ACHN (cell line): ENCODE measurements around the gene MAP3K3.
A peak's percentile ranks its signal among the peaks of the same experiment; 100 is the strongest.

Experiments used
- DNase-seq: peaks from one replicate; pipeline ENCODE4 v3.0.0-alpha.2; 2015
- in situ Hi-C: cut with HindIII; loops from 2 replicates; pipeline ENCODE4 v1.10.0; 2017; ENCODE audit warnings: low sequenced_read_pairs, low pct_ligation_motif_present, low pct_unique_long_range_greater_than_20kb

MAP3K3 gene

DNA sequence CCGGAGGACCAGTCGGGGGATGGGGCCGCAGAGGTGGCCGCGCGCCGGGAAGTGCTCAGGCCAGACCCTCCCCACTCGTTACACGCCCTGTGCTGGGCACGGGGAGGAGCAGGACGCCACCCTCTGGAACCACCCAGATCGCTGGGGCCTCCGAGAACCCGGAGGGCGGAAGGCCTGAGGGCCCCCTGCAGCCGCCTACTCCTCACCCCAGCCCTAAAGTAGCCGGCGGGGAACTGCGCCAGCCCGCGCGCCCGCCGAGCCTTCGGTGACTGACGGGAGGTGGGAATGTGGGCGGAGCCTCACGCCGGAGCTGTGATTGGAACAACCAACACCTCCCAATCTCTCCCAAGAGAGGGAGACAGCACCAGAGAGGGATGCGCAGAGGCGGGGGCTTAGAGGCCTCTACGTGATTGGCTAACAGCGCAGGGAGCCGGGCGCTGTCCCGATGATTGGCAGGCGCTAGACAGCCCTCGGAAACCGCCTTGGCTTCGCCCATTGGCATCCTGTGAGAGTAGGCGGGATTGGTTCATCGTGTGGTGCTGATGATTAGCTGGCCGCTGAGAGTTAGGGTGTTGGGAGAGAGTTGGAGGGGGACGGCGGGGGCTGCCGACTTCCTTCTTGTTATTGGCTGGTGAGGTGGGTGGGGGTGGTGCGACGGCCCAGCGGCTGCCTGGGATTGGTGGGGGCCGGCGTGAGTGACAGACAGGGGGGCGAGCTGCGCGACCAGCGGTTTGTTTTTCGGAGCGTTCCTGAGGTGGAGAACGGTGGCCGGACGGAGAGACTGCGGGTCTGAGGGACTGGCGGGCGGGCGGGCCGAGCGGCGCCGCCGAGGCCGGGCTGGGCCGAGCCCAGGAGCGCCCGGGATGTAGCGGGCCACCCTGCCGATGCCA is at the start of gene MAP3K3:
TSS of gene MAP3K3 (plus strand) at position 734 of the 890 bp plus-strand sequence. CDS start 343 bp downstream, outside the sequence.
- in situ Hi-C loops = no loop called here
- peak; percentile 100 for DNase-seq

DNA sequence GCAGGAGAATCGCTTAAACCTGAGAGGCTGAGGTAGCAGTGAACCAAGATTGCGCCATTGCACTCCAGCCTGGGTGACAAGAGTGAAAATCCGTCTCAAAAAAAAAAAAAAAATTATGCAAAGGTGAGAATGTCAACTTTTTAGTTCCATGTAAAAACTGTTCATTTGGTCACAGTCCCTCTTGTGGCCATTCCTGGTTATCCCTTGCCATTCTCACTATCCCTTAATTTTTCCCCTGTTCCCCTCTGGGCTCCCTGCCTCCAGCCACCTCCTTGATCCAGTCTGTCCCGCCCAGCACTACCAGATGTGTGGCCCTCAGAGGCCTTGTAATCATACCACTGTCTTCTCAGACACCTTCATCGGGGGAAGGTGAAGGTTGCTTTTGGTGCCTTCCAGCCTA is 48.6 kb upstream of the MAP3K3 start:
- in situ Hi-C loops = no loop called here
- DNase-seq = peak; percentile 15

GRCh38 chr17:63578027-63578768 is 44.0 kb upstream of the MAP3K3 start:
- in situ Hi-C loops = no loop called here

GRCh38 chr17:63578769-63579111 is 43.5 kb upstream of the MAP3K3 start:
- in situ Hi-C loops = no loop called here
- DNase-seq = no peak

More at GRCh38 chr17:63578027-63578768, 44.0 kb upstream of the MAP3K3 start:
- DNase-seq = no peak

GRCh38 chr17:63579633-63580032 is 42.6 kb upstream of the MAP3K3 start:
- no peak for DNase-seq
- in situ Hi-C loops = no loop called here

DNA sequence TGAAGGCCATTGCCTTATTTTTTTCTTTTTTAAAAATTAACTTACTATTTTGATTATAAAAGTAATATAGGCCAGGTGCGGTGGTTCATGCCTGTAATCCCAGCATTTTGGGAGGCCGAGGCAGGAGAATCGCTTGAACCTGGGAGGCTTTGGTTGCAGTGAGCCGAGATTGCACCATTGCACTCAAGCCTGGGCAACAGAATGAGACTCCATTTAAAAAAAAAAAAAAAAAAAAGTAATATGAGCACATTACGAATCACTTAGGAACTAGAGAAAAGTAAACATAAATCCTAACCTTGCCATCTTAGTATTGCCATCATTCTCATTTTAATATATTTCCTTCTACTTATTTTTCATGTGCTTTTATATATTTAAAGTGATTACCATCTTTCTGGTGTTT is 34.4 kb upstream of the MAP3K3 start:
- DNase-seq = no peak
- in situ Hi-C loops = no loop called here

- in situ Hi-C loops = no loop called here
- DNase-seq = no peak
These were observed 33.4 kb upstream of the MAP3K3 start for GRCh38 chr17:63588797-63589196.

- in situ Hi-C loops = no loop called here
- no peak for DNase-seq
These were observed 32.6 kb upstream of the MAP3K3 start for GRCh38 chr17:63589646-63590045.

DNA sequence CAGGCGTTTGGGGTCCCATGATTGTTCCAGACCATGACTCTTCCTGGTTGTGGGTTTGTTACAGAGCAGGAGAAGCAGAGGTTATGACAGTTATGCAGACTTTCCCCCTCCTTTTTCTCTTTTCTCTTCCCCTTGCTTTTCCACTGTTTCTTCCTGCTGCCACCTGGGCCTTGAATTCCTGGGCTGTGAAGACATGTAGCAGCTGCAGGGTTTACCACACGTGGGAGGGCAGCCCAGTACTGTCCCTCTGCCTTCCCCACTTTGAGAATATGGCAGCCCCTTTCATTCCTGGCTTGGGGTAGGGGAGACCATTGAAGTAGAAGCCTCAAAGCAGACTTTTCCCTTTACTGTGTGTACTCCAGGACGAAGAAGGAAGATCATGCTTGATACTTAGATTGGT is 29.4 kb upstream of the MAP3K3 start:
- in situ Hi-C loops = no loop called here
- DNase-seq = no peak

DNA sequence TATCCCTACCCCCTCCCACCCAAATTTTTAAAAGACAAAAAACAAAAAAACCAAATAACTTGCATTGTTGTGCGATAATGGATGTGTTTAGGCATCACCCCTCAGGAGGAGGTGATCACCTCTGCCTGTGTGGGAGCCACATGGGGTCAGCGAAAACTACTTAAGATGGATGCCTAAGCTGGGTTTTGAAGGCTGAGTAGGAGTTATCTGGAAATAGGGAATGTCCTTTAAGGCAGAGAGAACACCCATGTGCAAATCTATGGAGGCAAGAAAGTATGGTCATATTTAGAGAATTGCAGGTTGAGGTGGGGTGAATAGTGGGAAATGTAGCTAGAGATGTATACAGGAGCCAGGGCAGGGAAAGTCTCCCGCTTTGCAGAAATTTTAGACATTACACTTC is 27.1 kb upstream of the MAP3K3 start:
- in situ Hi-C loops = no loop called here
- no peak for DNase-seq

DNA sequence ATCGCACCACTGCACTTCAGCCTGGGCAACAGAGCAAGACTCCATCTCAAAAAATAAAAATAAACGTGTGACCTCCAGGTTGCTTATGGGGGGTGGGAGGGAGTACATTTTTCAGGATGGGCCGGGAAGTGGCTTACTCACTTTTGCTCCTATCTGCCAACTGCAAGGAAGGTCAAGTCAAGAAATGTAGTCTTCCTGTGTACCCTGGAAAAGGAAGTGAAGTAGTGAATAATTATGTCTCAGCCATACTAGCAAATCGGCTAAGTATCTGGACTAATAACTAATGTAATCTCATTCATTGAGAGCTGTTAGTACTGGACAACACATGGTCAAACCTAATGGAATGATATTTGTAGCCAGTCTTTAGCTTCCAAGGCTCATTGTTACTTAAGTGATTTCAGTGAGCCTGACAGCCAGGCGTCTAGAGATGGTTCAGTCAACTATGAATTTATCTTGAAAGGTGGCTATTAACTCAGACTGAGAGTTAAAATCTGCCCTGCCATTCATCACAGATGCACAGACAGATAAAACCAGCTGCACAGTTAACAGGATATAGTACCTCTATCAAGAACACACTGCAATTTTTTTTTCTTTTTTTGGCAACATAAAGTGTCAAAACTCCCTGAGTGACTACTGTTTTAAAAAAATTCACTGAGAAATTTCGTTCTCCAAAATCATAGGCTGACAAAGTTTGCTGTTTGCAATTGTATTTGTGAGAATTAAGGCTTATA is 25.2 kb upstream of the MAP3K3 start:
- in situ Hi-C loops = no loop called here
- no peak for DNase-seq

GRCh38 chr17:63598281-63598680 is 23.9 kb upstream of the MAP3K3 start:
- in situ Hi-C loops = no loop called here
- no peak for DNase-seq

- in situ Hi-C loops = no loop called here
- DNase-seq = peak; percentile 86
These were observed 21.4 kb upstream of the MAP3K3 start, which contains the start of gene TACO1 for GRCh38 chr17:63600569-63601438. Gene TACO1, plus strand, starts transcription at chr17:63600895. Its CDS starts 189 bp downstream, at chr17:63601084.

DNA sequence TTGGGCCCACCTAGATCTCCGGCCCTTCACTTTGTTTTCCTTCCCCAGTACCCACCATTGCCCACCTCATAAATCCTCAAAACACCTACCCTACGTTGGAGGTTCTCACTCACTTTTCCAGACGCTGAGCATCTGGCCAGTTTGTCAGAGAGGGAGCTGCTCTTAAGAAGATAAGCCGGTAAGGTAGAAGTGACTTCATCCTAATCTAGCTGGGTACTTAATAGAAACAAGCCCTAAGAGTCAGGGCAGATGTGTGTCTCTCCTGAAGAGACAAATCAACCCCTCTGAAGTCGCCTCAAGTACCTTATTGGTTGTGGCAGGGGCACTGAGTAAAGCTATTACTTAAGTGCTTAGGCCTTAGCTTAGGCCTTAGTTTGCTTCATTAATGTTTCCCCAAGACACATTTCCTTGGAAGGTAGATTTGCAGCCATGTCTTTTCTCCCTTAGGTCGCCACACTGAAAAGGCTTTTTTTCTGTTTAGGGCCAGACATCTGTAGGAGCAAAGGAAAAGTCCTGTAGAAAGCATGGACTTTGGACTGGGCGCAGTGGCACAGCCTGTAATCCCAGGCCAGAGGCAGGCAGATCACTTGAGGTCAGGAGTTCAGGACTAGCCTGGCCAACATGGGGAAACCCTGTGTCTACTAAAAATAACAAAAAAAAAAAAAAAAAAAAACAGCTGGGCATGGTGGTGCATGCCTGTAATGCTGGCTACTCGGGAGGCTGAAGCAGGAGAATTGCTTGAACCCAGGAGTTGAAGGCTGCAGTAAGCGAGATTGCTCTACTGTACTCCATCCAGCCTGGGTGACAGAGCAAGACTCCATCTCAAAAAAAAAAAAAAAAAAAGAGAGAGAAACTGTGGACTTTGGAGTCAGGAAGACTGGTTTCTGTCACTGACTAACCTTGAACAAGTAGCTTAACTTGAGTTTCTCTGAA is 20.5 kb upstream of the MAP3K3 start:
- in situ Hi-C loops = no loop called here
- DNase-seq = peak; percentile 22

DNA sequence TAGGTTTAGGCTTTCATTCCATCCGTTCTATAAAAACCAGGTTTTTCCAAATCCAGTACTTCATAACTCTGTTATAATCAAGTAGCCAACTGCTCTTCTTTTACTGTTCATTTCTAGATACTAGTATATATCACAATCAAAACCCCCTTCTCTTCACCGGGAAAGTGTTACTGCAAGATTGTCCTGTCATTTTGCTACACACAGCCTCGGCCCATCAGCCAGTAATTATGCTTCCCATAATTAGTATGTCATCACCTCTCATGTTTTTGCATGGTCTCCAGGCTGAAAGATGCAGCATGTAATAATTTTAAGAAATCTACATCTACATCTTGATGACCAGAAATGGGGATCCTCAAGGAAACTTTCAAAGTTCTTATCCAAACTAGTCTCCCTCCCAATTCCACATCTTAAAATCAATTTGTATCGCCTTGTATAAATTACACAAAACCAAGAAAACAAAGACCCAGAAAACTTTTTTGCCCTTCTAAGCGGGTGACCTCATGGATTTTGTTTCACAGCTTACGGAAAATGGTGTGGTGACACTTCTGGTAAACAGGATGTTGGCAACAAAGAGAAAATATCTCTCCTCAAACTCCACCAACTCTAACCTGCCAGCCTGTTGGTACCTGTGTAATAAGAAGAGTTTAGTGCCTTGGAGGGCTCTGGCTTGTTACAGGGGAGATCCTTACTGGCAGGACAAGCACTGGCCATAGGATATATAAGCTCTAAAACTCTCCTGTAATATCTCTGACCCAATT is 12.2 kb upstream of the MAP3K3 start:
- in situ Hi-C loops = no loop called here
- DNase-seq = no peak

DNA sequence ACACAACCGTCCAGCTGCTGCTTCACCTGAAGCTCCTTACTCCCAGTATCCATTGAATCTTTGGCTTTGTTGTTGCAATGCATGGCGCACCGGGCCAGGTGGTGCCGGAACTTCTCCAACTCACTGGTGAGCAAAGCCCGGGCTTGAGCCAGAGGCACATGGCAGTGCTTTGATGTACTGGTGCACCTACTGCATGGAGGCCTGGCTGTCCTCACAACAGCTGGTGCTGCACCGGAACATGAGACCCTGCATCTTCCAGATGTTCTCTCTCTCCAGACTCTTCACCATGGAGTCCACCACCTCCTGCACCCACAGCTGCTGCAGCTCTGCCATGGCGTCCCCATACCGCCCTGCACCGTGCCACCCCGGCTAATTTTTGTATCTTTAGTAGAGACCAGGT is 11.4 kb upstream of the MAP3K3 start:
- DNase-seq = no peak
- in situ Hi-C loops = no loop called here

- in situ Hi-C loops = no loop called here
- no peak for DNase-seq
These were observed 10.9 kb upstream of the MAP3K3 start for GRCh38 chr17:63611354-63611753.
